Suprapubic skin (tissue), 3 donors: ENCODE measurements around the gene NR2F2.

Source experiments
- POLR2A ChIP-seq, 2 donors: fragments of 450-650 bp; IDR thresholded peaks; one replicate each; pipeline ENCODE4 v1.6.1; 2017; ENCODE audit warnings: antibody characterized with exemption in 2 of 2, mild to moderate bottlenecking in 2 of 2, moderate library complexity in 2 of 2
- TF ChIP-seq, protein P1 (sequence below), 2 donors: fragments of 200-600 bp in 1 of 2; fragments of 450-650 bp in 1 of 2; sonication (generic) in 1 of 2; IDR thresholded peaks; one replicate each; pipeline ENCODE4 v1.5.1; 2016 to 2019; ENCODE audit warnings: antibody characterized with exemption in 2 of 2, mild to moderate bottlenecking in 1 of 2, moderate library complexity in 1 of 2

DNA sequence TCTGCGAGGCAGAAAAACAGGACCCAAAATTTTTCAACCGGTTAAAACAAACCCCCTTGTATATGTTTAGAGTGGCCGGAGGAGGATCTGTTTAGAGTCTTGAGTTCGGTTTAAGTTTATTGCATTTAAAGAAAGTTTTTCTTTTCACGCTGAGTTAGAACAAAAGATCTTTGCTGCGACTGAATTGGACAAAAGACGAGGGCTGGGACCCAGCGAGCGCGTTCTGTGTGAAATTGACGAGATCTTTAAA is 9.8 kb downstream of the NR2F2 start:
- TF ChIP-seq, protein P1, sequence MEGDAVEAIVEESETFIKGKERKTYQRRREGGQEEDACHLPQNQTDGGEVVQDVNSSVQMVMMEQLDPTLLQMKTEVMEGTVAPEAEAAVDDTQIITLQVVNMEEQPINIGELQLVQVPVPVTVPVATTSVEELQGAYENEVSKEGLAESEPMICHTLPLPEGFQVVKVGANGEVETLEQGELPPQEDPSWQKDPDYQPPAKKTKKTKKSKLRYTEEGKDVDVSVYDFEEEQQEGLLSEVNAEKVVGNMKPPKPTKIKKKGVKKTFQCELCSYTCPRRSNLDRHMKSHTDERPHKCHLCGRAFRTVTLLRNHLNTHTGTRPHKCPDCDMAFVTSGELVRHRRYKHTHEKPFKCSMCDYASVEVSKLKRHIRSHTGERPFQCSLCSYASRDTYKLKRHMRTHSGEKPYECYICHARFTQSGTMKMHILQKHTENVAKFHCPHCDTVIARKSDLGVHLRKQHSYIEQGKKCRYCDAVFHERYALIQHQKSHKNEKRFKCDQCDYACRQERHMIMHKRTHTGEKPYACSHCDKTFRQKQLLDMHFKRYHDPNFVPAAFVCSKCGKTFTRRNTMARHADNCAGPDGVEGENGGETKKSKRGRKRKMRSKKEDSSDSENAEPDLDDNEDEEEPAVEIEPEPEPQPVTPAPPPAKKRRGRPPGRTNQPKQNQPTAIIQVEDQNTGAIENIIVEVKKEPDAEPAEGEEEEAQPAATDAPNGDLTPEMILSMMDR (IDR thresholded peaks at IDR 0.05): no peak
- TF ChIP-seq POLR2A (IDR thresholded peaks at IDR 0.05): no peak
